Activated T-cell treated with anti-CD3 and anti-CD28 coated beads, Interleukin-2, amount 50 U/mL, for 48 hours (primary cell): ENCODE data around the gene GUCA1A.
A peak's percentile ranks its signal among the peaks of the same experiment; 100 is the strongest.
"Not testable (repeated sequence)": the region's sequence is repeated elsewhere in the genome, so short reads cannot be mapped to it uniquely, and the experiment has no call there.

Experiments
- DNase-seq, 2 experiments: peaks; one replicate each; pipeline ENCODE4 v3.0.0-alpha.2; 2020

GUCA1A gene

GRCh38 chr6:42177514-42178364, 4.6 kb downstream of the GUCA1A start:
- DNase-seq, result peak; percentile 46 to 50

DNA sequence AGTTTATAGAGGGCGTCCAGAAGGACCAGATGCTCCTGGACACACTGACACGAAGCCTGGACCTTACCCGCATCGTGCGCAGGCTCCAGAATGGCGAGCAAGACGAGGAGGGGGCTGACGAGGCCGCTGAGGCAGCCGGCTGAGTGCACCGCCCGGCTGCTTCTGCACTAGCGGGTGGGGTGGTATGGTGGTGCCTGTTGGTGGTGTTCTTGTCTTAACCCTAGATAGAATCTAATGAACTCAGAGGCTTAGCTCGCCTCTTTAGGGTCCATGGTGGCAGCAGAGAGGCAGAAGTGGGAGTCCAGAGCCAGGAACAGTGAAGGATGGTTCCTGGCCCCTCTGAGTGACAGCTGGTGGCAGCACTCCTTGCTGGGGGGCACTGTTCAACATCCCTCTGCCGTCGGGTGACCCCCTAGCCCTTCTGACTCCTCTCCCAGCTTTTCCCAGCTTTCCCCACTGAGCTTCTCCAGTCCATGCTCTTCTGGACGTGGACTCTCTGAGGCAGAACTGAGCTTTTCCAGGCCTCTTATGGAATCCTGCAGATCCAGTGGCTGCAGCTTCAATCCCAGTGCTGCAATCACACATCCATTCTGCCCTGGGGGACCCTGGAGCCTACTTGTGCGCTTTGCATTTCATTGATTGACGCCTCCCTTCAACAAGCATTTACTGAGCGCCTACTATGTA, 6.2 kb downstream of the GUCA1A start:
- DNase-seq, result no peak

GRCh38 chr6:42179945-42180313, 6.8 kb downstream of the GUCA1A start:
- DNase-seq, result peak; percentile 27 to 43

- no peak for DNase-seq
These were observed 8.9 kb downstream of the GUCA1A start for GRCh38 chr6:42182101-42182500.

DNA sequence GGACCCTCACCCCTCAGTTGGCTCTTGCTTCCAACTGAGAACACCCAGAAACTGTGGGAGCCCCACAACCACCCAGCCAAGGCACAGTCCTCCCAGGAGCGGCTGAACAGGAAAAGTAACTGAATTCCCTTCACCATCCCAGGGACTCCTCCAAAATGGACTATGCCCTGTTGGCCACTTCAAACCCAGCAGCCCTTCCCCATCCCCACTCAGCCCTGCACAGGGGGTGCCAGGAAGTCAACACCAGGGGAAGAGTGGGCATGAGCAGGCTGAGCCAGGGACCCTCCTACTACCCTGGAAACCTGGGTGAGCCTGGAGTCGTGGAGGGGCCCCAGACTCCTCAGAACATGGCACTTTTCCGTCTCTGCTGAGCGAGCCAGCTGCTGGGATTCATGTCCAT, 11.3 kb downstream of the GUCA1A start:
- no peak for DNase-seq

DNA sequence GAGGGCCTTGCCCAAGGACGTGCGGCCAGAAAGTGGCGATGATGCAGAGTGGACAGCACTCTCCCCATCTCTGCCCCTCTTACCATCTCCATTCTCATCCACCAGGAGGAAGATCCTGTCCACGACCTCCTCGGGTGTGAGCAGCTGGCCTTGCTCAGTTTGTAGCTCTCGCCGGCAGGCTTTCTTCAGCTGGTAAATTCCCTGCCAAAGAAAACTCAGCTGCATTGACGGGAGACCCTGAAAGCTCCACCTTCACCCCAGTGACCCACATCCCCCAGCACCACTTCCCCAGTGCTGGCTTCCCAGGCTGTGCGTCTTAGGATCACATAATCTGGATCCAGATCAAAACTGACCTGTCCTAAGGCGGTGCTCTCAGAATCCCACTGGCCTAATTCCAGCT, 12.4 kb downstream of the GUCA1A start:
- DNase-seq, result no peak

DNA sequence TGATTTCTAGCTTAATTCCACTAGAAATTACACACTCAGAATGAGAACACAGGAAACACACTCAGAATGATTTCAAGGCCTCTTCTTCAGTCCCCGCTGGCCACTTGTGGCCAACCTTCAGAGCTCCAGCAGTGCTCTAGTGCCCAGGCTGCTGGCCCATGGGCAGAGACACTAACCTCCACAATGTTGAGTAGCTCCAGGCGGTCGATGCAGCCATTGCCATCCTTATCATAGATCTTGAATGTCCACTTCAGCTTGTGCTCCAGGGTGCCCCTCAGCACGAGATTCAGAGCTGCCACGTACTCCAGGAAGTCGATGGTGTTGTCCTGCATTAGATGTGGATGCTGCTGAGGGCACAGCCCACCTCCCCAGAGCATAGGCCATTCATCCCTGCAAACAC, 15.2 kb downstream of the GUCA1A start:
- no peak for DNase-seq

- DNase-seq, result no peak
These were observed 17.5 kb downstream of the GUCA1A start for GRCh38 chr6:42190554-42191183.

GRCh38 chr6:42192385-42192784, 19.2 kb downstream of the GUCA1A start:
- DNase-seq, result not testable (repeated sequence)

DNA sequence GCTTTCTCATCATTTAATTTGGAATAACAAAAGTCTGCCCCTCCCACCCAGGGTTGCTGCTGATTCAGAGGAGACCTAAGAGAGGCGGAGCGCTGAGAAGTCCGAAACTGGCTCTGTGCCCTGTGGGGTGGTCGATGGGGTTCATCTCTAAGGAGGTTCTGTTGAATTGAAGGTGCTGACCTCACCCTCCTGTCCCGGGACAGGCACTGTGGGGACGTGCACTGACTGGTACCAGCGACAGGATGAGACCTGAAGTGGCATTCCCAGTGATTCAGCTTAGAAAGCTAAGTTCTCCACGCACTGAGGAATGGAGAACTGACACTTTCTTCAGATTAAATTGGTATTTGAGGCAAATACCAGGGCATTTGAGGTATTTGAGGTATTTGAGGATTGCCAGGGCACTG, 20.3 kb downstream of the GUCA1A start:
- DNase-seq, result no peak

DNA sequence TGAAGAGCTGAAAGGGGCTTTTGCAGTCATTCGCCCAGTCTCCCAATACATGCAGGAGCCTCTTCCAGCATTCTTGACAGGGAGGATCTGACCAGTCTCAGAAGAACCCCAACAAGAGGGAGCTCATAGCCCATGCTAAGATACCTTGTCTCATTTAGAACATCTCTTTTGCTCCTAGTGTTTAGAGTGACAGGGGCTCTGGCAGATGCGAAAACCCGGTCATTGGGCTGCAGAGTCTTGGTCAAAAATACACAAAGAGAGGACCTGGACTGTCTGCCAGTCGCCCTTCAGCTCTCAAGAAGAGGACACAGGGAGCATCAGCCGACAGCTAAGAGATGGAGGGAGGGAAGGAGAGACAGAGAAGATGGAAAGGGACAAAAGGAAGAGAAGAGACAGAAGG, 20.9 kb downstream of the GUCA1A start:
- no peak for DNase-seq

DNA sequence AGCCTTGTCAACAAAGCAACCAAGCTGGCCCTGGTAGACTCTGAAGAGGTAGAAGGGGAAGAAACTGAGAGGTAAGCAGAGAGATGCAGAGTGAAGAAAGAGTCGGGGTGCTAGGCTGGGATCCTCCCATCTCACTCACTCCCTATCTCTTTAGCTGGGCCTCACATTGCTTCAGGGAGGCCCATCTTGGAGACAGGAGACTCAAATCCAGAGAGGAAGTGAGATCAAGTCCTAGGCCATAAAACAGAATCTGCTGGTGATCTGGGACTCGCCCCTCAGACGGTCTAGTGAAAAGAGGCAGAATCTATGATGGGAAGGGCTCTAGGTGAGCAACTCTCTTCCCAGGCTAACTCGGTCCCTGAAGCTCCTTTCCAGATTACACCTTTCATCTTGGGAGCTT, 22.3 kb downstream of the GUCA1A start:
- no peak for DNase-seq

- DNase-seq, result peak; percentile 29 to 36
These were observed 24.6 kb downstream of the GUCA1A start for GRCh38 chr6:42197555-42198362.

GRCh38 chr6:42199106-42199981, 26.2 kb downstream of the GUCA1A start:
- DNase-seq, result no peak

DNA sequence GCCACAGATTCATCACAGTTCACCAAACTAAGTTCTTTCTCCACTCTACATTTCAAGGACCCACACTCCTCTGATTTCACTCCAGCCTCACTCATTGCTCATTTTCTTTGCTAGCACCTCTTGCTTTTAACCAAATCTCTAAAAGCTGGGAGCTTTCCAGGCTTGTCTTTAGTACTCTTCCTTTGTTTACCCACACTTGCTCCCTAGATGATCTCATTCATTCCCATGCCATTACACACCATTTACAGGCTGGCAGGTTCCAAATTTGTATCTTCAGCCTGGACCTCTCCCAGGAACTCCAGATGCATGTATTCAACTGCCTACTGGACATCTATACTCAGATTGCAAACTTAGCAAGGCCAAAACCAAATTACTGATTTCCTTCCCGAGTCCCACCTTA, 26.9 kb downstream of the GUCA1A start:
- no peak for DNase-seq

DNA sequence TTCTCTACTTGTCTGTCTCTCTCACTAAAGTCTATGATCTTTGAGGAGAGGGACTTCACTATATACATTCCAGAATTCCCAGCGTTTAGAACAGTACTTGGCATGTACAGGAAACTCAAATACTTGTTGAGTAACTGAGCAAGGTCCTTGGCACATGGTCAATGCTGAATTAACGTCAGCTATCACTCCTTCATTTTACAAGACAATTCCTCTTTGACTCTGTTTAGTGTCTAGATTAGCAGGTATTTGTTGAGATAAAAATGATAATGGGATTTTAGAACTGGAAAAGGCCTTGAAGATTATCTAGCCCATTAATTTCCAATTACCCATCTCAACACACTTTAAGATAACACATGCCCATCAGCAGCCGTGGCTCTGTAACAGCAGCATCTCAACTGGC, 28.2 kb downstream of the GUCA1A start:
- no peak for DNase-seq

- not testable (repeated sequence) for DNase-seq
These were observed 29.2 kb downstream of the GUCA1A start for GRCh38 chr6:42202131-42202915.

DNA sequence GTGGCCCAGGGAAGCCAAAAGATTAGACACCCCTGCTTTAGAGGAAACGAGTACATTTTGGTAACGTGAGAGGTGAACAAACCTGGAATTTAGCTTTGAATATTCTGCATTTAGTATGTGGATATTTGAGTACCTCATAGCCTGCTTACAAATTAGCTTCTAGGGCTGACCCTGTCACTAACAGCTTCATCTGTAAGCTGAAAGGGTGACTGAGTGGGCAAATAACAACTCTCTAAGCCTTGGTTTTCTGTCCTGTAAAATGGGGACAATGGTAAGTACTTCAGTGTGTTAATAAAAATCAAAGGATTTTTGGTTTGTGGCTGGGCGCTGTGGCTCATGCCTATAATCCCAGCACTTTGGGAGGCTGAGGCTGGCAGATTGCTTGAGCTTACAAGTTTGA, 30.0 kb downstream of the GUCA1A start:
- no peak for DNase-seq

- DNase-seq, result no peak
These were observed 31.7 kb downstream of the GUCA1A start for GRCh38 chr6:42204768-42205282.

GRCh38 chr6:42207559-42207958, 34.4 kb downstream of the GUCA1A start:
- DNase-seq, result not testable (repeated sequence)

DNA sequence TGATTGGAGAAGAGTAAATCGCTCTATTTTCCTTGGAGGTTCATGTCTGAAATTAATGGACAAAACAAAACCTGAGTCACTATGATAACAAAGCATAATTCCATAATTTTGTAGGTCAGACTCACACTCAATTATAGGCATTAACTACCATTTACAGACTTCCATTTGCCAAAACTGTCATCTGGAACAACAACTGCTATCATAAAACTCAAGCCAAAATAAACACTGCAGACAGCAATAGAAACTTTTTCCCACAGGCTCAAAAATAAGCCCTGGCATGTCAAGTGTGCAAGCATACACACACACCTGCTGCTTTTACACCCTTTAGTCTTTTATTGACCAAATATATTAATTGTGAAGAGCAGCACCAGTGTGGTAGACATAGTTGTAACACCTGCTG, 37.4 kb downstream of the GUCA1A start:
- DNase-seq, result no peak
